Measurements from ENCODE around the gene GAREM2. TPM values are rescaled to one million over a fixed set of nuclear protein-coding genes. Genes with fewer than 3 reads are reported as not detected.
"Not testable (repeated sequence)": the region's sequence is repeated elsewhere in the genome, so short reads cannot be mapped to it uniquely, and the experiment has no call there.

The GAREM2 gene
- total RNA-seq, 1 experiment from 2014 or later, result 2.6 TPM

DNA sequence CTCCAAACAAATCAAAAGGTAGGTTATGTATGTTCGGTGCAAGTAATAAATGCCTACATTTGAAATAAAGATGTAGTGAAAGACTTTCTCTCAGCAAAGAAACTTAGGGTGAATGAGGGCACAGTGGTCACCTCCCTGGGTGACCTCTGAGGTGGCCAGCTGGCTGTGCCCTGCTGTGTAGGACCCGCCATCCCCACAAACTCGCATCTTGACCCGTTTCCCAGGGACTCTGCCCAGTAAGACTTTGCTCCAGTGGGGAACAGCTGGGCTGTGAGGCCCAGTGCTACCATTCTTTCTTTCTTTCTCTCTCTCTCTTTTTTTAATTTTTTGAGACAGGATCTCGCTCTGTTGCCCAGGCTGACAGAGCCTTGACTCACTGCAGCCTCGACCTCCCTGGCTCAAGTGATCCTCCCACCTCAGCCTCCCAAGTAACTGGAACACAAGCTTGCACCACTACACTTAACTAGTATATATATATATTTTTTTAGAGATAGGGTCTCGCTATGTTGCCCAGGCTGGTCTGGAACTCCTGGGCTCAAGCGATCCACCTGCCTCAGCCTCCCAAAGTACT, 8.2 kb upstream of the GAREM2 start:
- Mint-ChIP-seq H3K4me1 (ENCODE audit: low read depth, unreplicated experiment) (no peaks in the 10 kb centered on the region), H3K9me3 (ENCODE audit: low read depth, unreplicated experiment) (no peaks in the 10 kb centered on the region), H3K36me3 (ENCODE audit: insufficient read depth, unreplicated experiment) (no peaks in the 10 kb centered on the region), H3K4me3 (ENCODE audit: low read depth, unreplicated experiment) (no peak overlapping the region), H3K27ac (ENCODE audit: unreplicated experiment) (no peak overlapping the region), H3K27me3 (ENCODE audit: unreplicated experiment) (no peaks in the 10 kb centered on the region)
- CTCF ChIA-PET, result no interaction called here
- no peak for DNase-seq
- intact Hi-C loops (cut with micrococcal nuclease; ENCODE audit: unreplicated experiment), result no loop called here
- no TSS peak for BruUV-seq (replicated peaks)
- TF ChIP-seq, protein P1, sequence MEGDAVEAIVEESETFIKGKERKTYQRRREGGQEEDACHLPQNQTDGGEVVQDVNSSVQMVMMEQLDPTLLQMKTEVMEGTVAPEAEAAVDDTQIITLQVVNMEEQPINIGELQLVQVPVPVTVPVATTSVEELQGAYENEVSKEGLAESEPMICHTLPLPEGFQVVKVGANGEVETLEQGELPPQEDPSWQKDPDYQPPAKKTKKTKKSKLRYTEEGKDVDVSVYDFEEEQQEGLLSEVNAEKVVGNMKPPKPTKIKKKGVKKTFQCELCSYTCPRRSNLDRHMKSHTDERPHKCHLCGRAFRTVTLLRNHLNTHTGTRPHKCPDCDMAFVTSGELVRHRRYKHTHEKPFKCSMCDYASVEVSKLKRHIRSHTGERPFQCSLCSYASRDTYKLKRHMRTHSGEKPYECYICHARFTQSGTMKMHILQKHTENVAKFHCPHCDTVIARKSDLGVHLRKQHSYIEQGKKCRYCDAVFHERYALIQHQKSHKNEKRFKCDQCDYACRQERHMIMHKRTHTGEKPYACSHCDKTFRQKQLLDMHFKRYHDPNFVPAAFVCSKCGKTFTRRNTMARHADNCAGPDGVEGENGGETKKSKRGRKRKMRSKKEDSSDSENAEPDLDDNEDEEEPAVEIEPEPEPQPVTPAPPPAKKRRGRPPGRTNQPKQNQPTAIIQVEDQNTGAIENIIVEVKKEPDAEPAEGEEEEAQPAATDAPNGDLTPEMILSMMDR (IDR thresholded peaks at IDR 0.05; ENCODE audit: unreplicated experiment), result no peak

DNA sequence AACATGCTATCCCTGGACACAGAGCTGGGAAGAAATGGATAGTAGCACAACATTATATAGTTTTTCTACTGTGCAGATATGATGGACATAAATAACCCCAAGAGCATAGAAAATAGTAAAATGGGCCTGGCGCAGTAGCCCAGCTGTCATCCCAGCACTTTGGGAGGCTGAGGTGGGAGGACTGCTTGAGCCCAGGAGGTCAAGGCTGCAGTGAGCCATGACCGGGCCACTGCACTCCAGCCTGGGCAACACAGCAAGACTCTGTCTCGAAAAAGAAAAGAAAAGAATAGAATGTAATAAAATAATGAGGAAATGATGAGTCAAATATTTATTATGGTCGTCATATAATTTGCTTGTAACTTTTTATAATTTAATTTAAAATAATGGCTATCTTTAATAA, 7.5 kb upstream of the GAREM2 start:
- H3K4me1 Mint-ChIP-seq (ENCODE audit: low read depth, unreplicated experiment), result no peaks in the 10 kb centered on the region
- no peak overlapping the region for H3K27ac Mint-ChIP-seq (ENCODE audit: unreplicated experiment)
- DNase-seq, result no peak
- no peaks in the 10 kb centered on the region for H3K27me3 Mint-ChIP-seq (ENCODE audit: unreplicated experiment)
- intact Hi-C loops (cut with micrococcal nuclease; ENCODE audit: unreplicated experiment), result no loop called here
- H3K9me3 Mint-ChIP-seq (ENCODE audit: low read depth, unreplicated experiment), result no peaks in the 10 kb centered on the region
- BruUV-seq (replicated peaks), result no TSS peak
- no peaks in the 10 kb centered on the region for H3K36me3 Mint-ChIP-seq (ENCODE audit: insufficient read depth, unreplicated experiment)
- TF ChIP-seq, protein P1 (IDR thresholded peaks at IDR 0.05; ENCODE audit: unreplicated experiment), result no peak
- CTCF ChIA-PET, result no interaction called here
- H3K4me3 Mint-ChIP-seq (ENCODE audit: low read depth, unreplicated experiment), result no peak overlapping the region

DNA sequence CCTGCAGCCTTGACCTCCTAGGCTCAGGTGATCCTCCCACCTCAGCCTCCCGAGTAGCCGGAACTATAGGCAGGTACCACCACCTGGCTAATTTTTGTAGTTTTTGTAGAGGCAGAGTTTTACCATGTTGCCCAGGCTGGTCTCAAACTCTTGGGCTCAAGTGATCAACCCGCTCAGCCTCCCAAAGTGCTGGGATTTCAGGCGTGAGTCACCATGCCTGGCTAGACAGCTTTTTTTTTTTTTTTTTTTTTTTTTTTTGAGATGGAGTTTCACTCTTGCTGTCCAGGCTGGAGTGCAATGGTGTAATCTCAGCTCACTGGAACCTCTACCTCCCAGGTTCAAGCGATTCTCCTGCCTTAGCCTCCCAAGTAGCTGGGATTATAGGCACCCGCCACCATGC, 6.3 kb upstream of the GAREM2 start:
- H3K4me3 Mint-ChIP-seq (ENCODE audit: low read depth, unreplicated experiment); H3K27me3 Mint-ChIP-seq (ENCODE audit: unreplicated experiment); BruUV-seq (replicated peaks); H3K27ac Mint-ChIP-seq (ENCODE audit: unreplicated experiment); intact Hi-C loops (cut with micrococcal nuclease; ENCODE audit: unreplicated experiment); CTCF ChIA-PET; H3K36me3 Mint-ChIP-seq (ENCODE audit: insufficient read depth, unreplicated experiment); H3K4me1 Mint-ChIP-seq (ENCODE audit: low read depth, unreplicated experiment); DNase-seq; H3K9me3 Mint-ChIP-seq (ENCODE audit: low read depth, unreplicated experiment): not testable (repeated sequence)

DNA sequence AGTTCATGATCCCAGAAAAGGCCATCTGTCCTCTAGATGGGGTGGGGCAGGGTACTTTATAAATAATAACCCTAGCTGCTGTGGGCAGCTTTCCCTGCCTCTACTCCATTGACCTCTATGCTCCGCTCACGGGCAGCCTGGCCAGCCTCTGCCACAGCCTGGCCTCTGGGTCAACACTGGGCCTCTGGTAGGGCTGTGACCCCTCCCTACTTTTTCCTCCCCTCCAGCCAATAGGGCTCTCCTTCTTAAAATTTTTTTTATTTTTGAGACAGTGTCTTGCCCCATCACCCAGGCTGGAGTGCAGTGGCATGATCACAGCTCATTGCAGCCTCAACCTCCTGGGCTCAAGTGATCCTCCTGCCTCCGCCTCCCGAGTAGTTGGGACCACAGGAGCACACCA, 4.1 kb upstream of the GAREM2 start:
- Mint-ChIP-seq H3K4me3 (ENCODE audit: low read depth, unreplicated experiment) (no peak overlapping the region), H3K27me3 (ENCODE audit: unreplicated experiment) (peaks cover 18% of the 10 kb centered on the region), H3K36me3 (ENCODE audit: insufficient read depth, unreplicated experiment) (peaks cover 16% of the 10 kb centered on the region), H3K9me3 (ENCODE audit: low read depth, unreplicated experiment) (no peaks in the 10 kb centered on the region), H3K4me1 (ENCODE audit: low read depth, unreplicated experiment) (no peaks in the 10 kb centered on the region), H3K27ac (ENCODE audit: unreplicated experiment) (no peak overlapping the region)
- intact Hi-C loops (cut with micrococcal nuclease; ENCODE audit: unreplicated experiment), result no loop called here
- CTCF ChIA-PET, result no interaction called here
- no peak for DNase-seq
- TF ChIP-seq, protein P1 (IDR thresholded peaks at IDR 0.05; ENCODE audit: unreplicated experiment), result no peak
- BruUV-seq (replicated peaks), result no TSS peak

DNA sequence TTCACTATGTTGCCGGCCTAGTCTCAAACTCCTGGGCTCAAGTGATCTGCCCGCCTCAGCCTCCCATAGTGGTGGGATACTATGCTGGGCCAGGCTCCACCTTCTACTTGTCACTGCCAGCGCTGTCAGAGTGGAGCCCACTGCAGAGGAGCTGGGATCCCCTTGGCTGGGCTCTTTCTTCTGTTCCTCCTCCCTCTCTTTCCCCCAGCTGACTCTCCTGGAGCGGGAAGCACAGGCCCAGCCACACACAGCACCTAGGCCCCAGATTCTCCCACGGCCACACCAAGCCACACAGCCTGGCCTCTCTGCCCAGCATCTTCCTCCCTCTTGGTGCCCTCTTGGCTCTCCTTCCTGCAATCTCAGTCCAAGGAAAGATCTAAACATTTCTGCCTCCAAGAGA, 3.7 kb upstream of the GAREM2 start:
- Mint-ChIP-seq H3K36me3 (ENCODE audit: insufficient read depth, unreplicated experiment) (peaks cover 16% of the 10 kb centered on the region), H3K4me3 (ENCODE audit: low read depth, unreplicated experiment) (no peak overlapping the region), H3K27me3 (ENCODE audit: unreplicated experiment) (peaks cover 23% of the 10 kb centered on the region), H3K4me1 (ENCODE audit: low read depth, unreplicated experiment) (no peaks in the 10 kb centered on the region), H3K27ac (ENCODE audit: unreplicated experiment) (no peak overlapping the region), H3K9me3 (ENCODE audit: low read depth, unreplicated experiment) (no peaks in the 10 kb centered on the region)
- no TSS peak for BruUV-seq (replicated peaks)
- CTCF ChIA-PET, result no interaction called here
- intact Hi-C loops (cut with micrococcal nuclease; ENCODE audit: unreplicated experiment), result no loop called here
- DNase-seq, result no peak
- TF ChIP-seq, protein P1 (IDR thresholded peaks at IDR 0.05; ENCODE audit: unreplicated experiment), result no peak

Measured in Calu3 (cell line).